ENCODE measurements around the gene MATN1.

MATN1 gene

GRCh38 chr1:30744060-30744756 lies 20.8 kb upstream of the MATN1 start:
- DNase-seq = peak; percentile 24

- DNase-seq = no peak
These were observed 20.2 kb upstream of the MATN1 start for GRCh38 chr1:30743584-30744059.

GRCh38 chr1:30742963-30743559 lies 19.7 kb upstream of the MATN1 start:
- DNase-seq = no peak

GRCh38 chr1:30742300-30742962 lies 19.0 kb upstream of the MATN1 start:
- no peak for DNase-seq

- no peak for DNase-seq
These were observed 18.0 kb upstream of the MATN1 start for GRCh38 chr1:30741239-30741894.

GRCh38 chr1:30740251-30741238 lies 17.2 kb upstream of the MATN1 start:
- DNase-seq = no peak

GRCh38 chr1:30739601-30740000 lies 16.2 kb upstream of the MATN1 start:
- no peak for DNase-seq

- no peak for DNase-seq
These were observed 15.6 kb upstream of the MATN1 start for GRCh38 chr1:30738715-30739559.

- DNase-seq = no peak
These were observed 14.8 kb upstream of the MATN1 start for GRCh38 chr1:30738040-30738714.

- DNase-seq = no peak
These were observed 14.1 kb upstream of the MATN1 start for GRCh38 chr1:30737357-30738039.

GRCh38 chr1:30735668-30736498 lies 12.5 kb upstream of the MATN1 start:
- DNase-seq = no peak

GRCh38 chr1:30735124-30735523 lies 11.7 kb upstream of the MATN1 start:
- no peak for DNase-seq

- DNase-seq = no peak
These were observed 11.2 kb upstream of the MATN1 start for GRCh38 chr1:30734580-30734979.

GRCh38 chr1:30734106-30734505 lies 10.7 kb upstream of the MATN1 start:
- no peak for DNase-seq

GRCh38 chr1:30733493-30733892 lies 10.1 kb upstream of the MATN1 start:
- no peak for DNase-seq

- peak; percentile 63 for DNase-seq
These were observed 9.1 kb upstream of the MATN1 start for GRCh38 chr1:30732277-30732996.

GRCh38 chr1:30731806-30732276 lies 8.5 kb upstream of the MATN1 start:
- DNase-seq = no peak

- DNase-seq = no peak
These were observed 7.9 kb upstream of the MATN1 start for GRCh38 chr1:30731109-30731805.
